PFSK-1 (cell line): Measurements from ENCODE around the gene MYH15.

Experiments used
- POLR2AphosphoS5 ChIP-seq: IDR thresholded peaks from 2 replicates; pipeline ENCODE4 v1.6.1; 2012; ENCODE audit warnings: low read depth, mild to moderate bottlenecking, control low read depth, low read length, moderate library complexity
- TAF1 ChIP-seq: IDR thresholded peaks from 2 replicates; pipeline ENCODE4 v1.6.1; 2012; ENCODE audit warnings: low read length, control low read depth, borderline replicate concordance; ENCODE audit not compliant: insufficient read depth
- TF ChIP-seq, protein P1 (sequence below), 2 experiments: IDR thresholded peaks; 2 replicates each; pipeline versions ENCODE4 v1.6.1 to v1.8.0; 2011 to 2012; ENCODE audit warnings: low read depth in 2 of 2, low read length in 2 of 2, control low read depth in 1 of 2, inconsistent platforms in 1 of 2, mild to moderate bottlenecking in 1 of 2, moderate library complexity in 1 of 2; ENCODE audit not compliant: insufficient read depth in 1 of 2

- TF ChIP-seq POLR2AphosphoS5 (no peak), TAF1 (no peak)
- TF ChIP-seq, protein P1, sequence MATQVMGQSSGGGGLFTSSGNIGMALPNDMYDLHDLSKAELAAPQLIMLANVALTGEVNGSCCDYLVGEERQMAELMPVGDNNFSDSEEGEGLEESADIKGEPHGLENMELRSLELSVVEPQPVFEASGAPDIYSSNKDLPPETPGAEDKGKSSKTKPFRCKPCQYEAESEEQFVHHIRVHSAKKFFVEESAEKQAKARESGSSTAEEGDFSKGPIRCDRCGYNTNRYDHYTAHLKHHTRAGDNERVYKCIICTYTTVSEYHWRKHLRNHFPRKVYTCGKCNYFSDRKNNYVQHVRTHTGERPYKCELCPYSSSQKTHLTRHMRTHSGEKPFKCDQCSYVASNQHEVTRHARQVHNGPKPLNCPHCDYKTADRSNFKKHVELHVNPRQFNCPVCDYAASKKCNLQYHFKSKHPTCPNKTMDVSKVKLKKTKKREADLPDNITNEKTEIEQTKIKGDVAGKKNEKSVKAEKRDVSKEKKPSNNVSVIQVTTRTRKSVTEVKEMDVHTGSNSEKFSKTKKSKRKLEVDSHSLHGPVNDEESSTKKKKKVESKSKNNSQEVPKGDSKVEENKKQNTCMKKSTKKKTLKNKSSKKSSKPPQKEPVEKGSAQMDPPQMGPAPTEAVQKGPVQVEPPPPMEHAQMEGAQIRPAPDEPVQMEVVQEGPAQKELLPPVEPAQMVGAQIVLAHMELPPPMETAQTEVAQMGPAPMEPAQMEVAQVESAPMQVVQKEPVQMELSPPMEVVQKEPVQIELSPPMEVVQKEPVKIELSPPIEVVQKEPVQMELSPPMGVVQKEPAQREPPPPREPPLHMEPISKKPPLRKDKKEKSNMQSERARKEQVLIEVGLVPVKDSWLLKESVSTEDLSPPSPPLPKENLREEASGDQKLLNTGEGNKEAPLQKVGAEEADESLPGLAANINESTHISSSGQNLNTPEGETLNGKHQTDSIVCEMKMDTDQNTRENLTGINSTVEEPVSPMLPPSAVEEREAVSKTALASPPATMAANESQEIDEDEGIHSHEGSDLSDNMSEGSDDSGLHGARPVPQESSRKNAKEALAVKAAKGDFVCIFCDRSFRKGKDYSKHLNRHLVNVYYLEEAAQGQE (IDR thresholded peaks at IDR 0.05; ENCODE audit: insufficient read depth in 1 of 2, low read depth in 2 of 2, low read length in 2 of 2): no peak
These were observed 51.2 kb downstream of the MYH15 start for GRCh38 chr3:108459225-108459624.
